Mammary epithelial cell (primary cell): ENCODE results near the gene NXF2B.

Experiments
- CTCF ChIP-seq, 2 donors: IDR thresholded peaks in 1 of 2; conservative IDR thresholded peaks in 1 of 2; 2 replicates each; pipeline ENCODE4 v1.5.1; 2011 to 2012; ENCODE audit warnings: inconsistent platforms in 2 of 2, low read length in 2 of 2, mild to moderate bottlenecking in 2 of 2, control low read depth in 1 of 2, low read depth in 1 of 2; ENCODE audit not compliant: insufficient read depth in 1 of 2; ENCODE audit errors: extremely low read depth in 1 of 2
- EZH2 ChIP-seq: IDR thresholded peaks from 2 replicates; pipeline ENCODE4 v1.6.1; 2012; ENCODE audit warnings: low read length, inconsistent platforms, borderline replicate concordance

GRCh38 chrX:102339312-102340298 is 100.2 kb downstream of the NXF2B start:
- TF ChIP-seq EZH2, result no peak
- TF ChIP-seq CTCF (conservative IDR thresholded peaks at IDR 0.05 in 1 of 2, IDR thresholded peaks at IDR 0.05 in 1 of 2; ENCODE audit: extremely low read depth in 1 of 2, insufficient read depth in 1 of 2, low read depth in 1 of 2, low read length in 2 of 2), result no peak
